ENCODE measurements around the gene TPCN2.

The TPCN2 gene

GRCh38 chr11:69055212-69055586 lies 6.5 kb downstream of the TPCN2 start:
- no peak overlapping the region for H3K4me2 ChIP-seq (ENCODE audit: insufficient read depth, low read length)
- DNase-seq = no peak
- H3K9me3 ChIP-seq (ENCODE audit: insufficient read depth, low read length, severe bottlenecking) = no peaks in the 10 kb centered on the region
- no peak overlapping the region for H3K27ac ChIP-seq (ENCODE audit: low read length)
- TF ChIP-seq CTCF (IDR thresholded peaks at IDR 0.05; ENCODE audit: borderline replicate concordance, extremely low read depth, low read length, poor library complexity, severe bottlenecking) (no peak), EZH2 (IDR thresholded peaks at IDR 0.05; ENCODE audit: borderline replicate concordance, low read depth, low read length, severe bottlenecking) (no peak)
- no peak for ATAC-seq (ENCODE audit: insufficient read depth, low read depth)
- peaks cover 62% of the 10 kb centered on the region for H4K20me1 ChIP-seq (ENCODE audit: insufficient read depth, low read length)
- H3K9ac ChIP-seq (ENCODE audit: low read depth, low read length) = no peak overlapping the region
- no peak overlapping the region for H3K4me3 ChIP-seq (ENCODE audit: low read depth in 1 of 2, low read length in 2 of 2)
- H3K27me3 ChIP-seq (ENCODE audit: insufficient read depth, low read length, poor library complexity) = no peaks in the 10 kb centered on the region
- peaks cover 33% of the 10 kb centered on the region for H3K79me2 ChIP-seq (ENCODE audit: insufficient read depth, low read length)
- peaks cover 23% of the 10 kb centered on the region for H3K36me3 ChIP-seq (ENCODE audit: insufficient read depth, low read length)
- no peak overlapping the region for H2AFZ ChIP-seq (ENCODE audit: low read depth, low read length)
- H3K4me1 ChIP-seq (ENCODE audit: insufficient read depth, low read length) = peaks cover 12% of the 10 kb centered on the region

- Histone ChIP-seq H3K36me3 (ENCODE audit: insufficient read depth, low read length) (peaks cover 23% of the 10 kb centered on the region), H3K4me1 (ENCODE audit: insufficient read depth, low read length) (peaks cover 5% of the 10 kb centered on the region), H3K27ac (ENCODE audit: low read length) (no peak overlapping the region), H3K27me3 (ENCODE audit: insufficient read depth, low read length, poor library complexity) (no peaks in the 10 kb centered on the region), H3K4me3 (ENCODE audit: low read depth in 1 of 2, low read length in 2 of 2) (no peak overlapping the region), H2AFZ (ENCODE audit: low read depth, low read length) (no peak overlapping the region), H3K79me2 (ENCODE audit: insufficient read depth, low read length) (peaks cover 29% of the 10 kb centered on the region), H3K9me3 (ENCODE audit: insufficient read depth, low read length, severe bottlenecking) (no peaks in the 10 kb centered on the region), H3K4me2 (ENCODE audit: insufficient read depth, low read length) (no peak overlapping the region), H4K20me1 (ENCODE audit: insufficient read depth, low read length) (peaks cover 64% of the 10 kb centered on the region), H3K9ac (ENCODE audit: low read depth, low read length) (no peak overlapping the region)
- ATAC-seq (ENCODE audit: insufficient read depth, low read depth) (no peak), DNase-seq (no peak)
- TF ChIP-seq EZH2 (IDR thresholded peaks at IDR 0.05; ENCODE audit: borderline replicate concordance, low read depth, low read length, severe bottlenecking) (no peak), CTCF (IDR thresholded peaks at IDR 0.05; ENCODE audit: borderline replicate concordance, extremely low read depth, low read length, poor library complexity, severe bottlenecking) (no peak)
Measured at GRCh38 chr11:69055598-69056516, 7.1 kb downstream of the TPCN2 start.

- peaks cover 25% of the 10 kb centered on the region for H3K36me3 ChIP-seq (ENCODE audit: insufficient read depth, low read length)
Measured at GRCh38 chr11:69057236-69057635, 8.5 kb downstream of the TPCN2 start.

More at GRCh38 chr11:69057236-69057635, 8.5 kb downstream of the TPCN2 start:
- H3K4me3 ChIP-seq (ENCODE audit: low read depth in 1 of 2, low read length in 2 of 2) = no peak overlapping the region
- DNase-seq (no peak), ATAC-seq (ENCODE audit: insufficient read depth, low read depth) (no peak)
- no peak overlapping the region for H3K4me2 ChIP-seq (ENCODE audit: insufficient read depth, low read length)
- H4K20me1 ChIP-seq (ENCODE audit: insufficient read depth, low read length) = peaks cover 66% of the 10 kb centered on the region
- H3K4me1 ChIP-seq (ENCODE audit: insufficient read depth, low read length) = no peaks in the 10 kb centered on the region
- H3K9me3 ChIP-seq (ENCODE audit: insufficient read depth, low read length, severe bottlenecking) = no peaks in the 10 kb centered on the region
- no peak overlapping the region for H2AFZ ChIP-seq (ENCODE audit: low read depth, low read length)
- no peak overlapping the region for H3K9ac ChIP-seq (ENCODE audit: low read depth, low read length)
- no peaks in the 10 kb centered on the region for H3K27me3 ChIP-seq (ENCODE audit: insufficient read depth, low read length, poor library complexity)
- peaks cover 16% of the 10 kb centered on the region for H3K79me2 ChIP-seq (ENCODE audit: insufficient read depth, low read length)
- no peak overlapping the region for H3K27ac ChIP-seq (ENCODE audit: low read length)
- TF ChIP-seq CTCF (IDR thresholded peaks at IDR 0.05; ENCODE audit: borderline replicate concordance, extremely low read depth, low read length, poor library complexity, severe bottlenecking) (no peak), EZH2 (IDR thresholded peaks at IDR 0.05; ENCODE audit: borderline replicate concordance, low read depth, low read length, severe bottlenecking) (no peak)

All from DND-41 (cell line).